Stimulated activated CD4-positive, alpha-beta T cell treated with anti-CD3 and anti-CD28 coated beads, TNF-alpha, amount 100 ng/mL, for 24 hours (primary cell): Measurements from ENCODE around the gene LENEP.
"Not testable (repeated sequence)": the region's sequence is repeated elsewhere in the genome, so short reads cannot be mapped to it uniquely, and the experiment has no call there.

ENCODE experiments used
- DNase-seq, 3 experiments: peaks; one replicate each; pipeline ENCODE4 v3.0.0-alpha.2; 2020; ENCODE audit warnings: low read depth in 3 of 3

LENEP gene

GRCh38 chr1:154974808-154975408 lies 18.5 kb upstream of the LENEP start:
- DNase-seq = peak; percentile 86 to 93 (median 92)

DNA sequence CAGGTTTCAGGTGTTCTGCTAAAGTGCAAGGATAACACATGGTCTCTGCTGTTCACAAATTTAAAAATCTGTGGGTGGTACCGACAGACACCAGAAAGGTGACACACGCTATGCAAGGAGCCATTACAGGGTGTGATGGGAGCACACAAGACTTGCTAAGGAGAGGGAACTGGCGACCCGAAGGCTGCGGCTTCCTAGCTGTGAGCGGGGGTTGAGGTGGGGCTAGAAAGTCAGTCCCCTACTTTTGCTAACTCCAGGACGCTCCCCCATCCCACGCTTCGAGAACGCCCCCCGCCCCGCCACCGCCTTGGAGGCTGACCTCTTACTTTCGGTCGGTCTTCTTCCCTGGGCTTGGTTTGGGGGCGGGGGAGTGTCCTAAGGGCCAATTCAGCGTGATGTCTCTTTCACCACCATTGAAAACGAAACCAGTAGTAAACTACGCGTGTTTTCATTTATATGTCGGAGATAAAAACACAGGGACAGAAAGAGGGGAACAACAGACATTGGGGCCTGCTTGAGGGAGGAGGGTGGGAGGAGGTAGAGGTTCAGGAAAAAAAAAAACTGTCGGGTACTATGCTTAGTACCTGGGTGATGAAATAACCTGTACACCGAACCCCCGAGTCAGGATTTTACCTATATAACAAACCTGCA lies 17.9 kb upstream of the LENEP start:
- peak in 2 of 3 experiments; percentile 30 to 70 for DNase-seq

DNA sequence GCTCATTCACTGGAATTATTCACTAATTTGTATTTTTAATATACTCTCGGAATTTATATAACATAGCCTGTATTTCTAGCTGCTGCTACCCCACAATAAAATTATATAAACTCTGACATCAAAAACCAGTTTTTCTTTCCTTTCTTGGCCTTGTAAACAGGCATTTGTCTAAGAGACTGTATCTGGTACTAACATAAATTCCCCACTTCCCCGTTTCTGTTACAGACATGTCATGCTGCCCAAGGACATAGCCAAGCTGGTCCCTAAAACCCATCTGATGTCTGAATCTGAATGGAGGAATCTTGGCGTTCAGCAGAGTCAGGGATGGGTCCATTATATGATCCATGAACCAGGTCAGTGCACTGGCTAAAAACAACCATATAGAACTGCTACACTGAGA lies 15.6 kb upstream of the LENEP start:
- not testable (repeated sequence) for DNase-seq

GRCh38 chr1:154978360-154978759 lies 15.0 kb upstream of the LENEP start:
- DNase-seq = no peak

DNA sequence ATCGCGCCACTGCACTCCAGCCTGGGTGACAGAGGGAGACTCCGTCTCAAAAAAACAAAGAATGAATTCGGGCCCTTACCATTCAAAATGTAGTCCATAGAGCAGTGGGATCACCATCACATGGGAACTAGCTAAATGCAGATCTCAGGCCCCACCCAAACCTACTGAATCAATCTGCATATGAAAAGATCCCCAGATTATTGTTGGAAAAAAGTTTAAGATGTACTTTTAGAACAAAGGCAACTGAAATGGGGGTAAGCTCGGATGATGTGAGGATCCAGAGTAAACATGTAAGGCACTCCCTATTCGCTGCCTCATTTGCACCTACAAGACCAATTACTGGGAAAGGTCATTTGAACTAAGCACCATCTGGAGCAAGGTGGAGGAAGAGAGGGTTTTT lies 11.0 kb upstream of the LENEP start:
- DNase-seq = no peak

DNA sequence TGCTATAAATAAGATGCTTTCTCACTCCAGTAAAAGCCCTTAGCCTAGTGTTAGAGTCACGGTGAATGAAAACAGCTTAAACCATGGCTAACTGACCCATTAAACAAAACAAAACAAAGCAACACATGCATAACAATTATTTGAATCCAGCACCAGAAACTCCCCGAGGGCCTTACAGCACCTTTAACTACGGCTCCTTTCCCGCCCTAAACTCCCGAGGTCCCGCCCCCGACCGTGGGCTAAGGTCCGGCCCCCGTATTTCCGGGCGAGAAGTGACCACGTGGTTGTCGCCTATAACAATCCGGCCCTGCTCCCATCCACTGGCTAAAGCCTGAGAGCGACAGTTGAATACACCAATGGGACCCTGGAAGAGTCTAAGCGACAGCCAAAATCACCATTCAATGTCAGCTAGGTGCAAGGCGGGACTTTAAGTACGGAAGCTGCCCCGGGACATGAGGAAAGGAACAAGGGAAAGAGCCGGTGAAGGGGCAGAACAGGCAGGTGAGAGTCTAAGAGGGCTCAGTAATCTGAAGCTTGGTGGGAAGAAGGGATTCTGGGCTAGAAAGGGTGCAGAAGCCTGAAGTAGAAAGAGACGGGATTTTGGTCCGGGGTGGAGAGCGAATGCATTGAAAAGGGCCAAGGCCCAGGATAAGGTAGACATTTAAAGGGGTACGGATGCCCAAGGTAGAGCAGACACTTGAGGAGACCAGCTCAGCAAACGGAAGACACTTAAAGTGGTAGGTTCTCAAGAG lies 10.3 kb upstream of the LENEP start, which contains the start of gene FLAD1:
TSS of gene FLAD1 (plus strand) at position 448 of the 752 bp plus-strand sequence. CDS start 351 bp downstream, outside the sequence.
- peak; percentile 90 to 96 (median 96) for DNase-seq

GRCh38 chr1:154983776-154984466 lies 9.5 kb upstream of the LENEP start:
- DNase-seq = no peak

DNA sequence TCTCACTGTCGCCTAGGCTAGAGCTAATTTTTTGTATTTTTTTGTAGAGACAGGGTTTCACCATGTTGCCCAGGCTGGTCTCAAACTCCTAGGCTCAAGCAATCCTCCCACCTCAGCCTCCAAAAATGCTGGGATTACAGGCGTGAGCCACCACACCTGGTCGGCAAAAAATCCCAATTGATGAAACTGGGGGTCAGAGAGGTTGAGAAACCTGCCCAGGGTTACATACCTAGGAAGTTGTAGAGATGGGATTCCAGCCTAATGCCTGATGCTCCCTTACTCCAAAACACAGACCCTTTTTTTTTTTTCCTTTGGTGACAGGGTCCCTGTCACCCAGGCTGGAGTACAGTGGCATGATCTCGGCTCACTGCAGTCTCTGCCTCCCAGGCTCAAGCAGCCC lies 6.7 kb upstream of the LENEP start:
- DNase-seq = not testable (repeated sequence)

GRCh38 chr1:154987326-154987725 lies 6.1 kb upstream of the LENEP start:
- no peak for DNase-seq

DNA sequence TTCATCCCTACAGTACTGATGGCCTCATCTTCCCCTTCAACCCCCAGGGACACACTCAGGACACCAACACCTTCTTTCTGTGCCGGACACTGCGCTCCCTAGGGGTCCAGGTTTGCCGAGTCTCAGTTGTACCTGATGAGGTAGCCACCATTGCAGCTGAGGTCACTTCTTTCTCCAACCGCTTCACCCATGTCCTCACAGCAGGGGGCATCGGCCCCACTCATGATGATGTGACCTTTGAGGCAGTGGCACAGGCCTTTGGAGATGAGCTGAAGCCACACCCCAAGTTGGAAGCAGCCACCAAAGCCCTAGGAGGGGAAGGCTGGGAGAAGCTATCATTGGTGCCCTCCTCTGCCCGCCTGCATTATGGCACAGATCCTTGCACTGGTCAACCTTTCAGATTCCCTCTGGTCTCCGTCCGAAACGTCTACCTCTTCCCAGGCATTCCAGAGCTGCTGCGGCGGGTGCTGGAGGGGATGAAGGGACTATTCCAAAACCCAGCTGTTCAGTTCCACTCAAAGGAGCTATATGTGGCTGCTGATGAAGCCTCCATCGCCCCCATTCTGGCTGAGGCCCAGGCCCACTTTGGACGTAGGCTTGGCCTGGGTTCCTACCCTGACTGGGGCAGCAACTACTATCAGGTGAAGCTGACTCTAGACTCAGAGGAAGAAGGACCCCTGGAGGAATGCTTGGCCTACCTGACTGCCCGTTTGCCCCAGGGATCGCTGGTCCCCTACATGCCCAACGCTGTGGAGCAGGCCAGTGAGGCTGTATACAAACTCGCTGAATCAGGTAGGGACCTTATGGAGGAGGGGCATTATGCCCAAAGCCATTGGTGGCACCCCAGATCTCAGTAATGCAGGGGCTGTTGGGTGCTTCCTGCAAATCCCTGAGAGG lies 5.1 kb upstream of the LENEP start:
- DNase-seq = no peak

DNA sequence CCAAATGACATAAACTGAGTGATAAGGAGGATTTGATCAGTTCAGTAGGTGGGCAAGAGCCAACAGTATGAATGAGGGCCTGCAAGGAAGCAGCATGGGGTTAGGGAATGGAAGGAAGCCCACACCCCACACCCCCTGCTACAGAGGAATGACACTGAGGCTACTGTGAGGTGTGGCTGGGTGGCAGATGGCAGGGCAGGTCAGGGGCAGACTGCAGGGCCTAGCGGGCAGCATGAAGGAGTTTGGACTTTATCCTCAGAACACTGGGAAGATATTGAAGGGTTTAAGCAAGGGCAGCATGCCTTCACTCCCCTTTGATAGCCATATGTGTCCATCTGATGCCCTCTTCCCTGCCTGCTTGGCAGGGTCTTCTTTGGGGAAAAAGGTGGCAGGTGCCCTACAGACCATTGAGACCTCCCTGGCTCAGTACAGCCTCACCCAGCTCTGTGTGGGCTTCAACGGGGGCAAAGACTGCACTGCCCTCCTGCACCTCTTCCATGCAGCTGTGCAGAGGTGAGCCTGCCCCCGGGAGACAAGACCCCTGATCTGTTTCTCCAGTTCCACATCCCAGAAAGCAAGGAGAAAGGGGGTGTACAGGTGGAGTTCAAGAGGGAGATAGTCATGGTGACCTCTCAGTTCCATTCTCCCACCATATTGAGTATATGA lies 4.1 kb upstream of the LENEP start:
- no peak for DNase-seq

GRCh38 chr1:154990276-154990675 lies 3.1 kb upstream of the LENEP start:
- DNase-seq = no peak

DNA sequence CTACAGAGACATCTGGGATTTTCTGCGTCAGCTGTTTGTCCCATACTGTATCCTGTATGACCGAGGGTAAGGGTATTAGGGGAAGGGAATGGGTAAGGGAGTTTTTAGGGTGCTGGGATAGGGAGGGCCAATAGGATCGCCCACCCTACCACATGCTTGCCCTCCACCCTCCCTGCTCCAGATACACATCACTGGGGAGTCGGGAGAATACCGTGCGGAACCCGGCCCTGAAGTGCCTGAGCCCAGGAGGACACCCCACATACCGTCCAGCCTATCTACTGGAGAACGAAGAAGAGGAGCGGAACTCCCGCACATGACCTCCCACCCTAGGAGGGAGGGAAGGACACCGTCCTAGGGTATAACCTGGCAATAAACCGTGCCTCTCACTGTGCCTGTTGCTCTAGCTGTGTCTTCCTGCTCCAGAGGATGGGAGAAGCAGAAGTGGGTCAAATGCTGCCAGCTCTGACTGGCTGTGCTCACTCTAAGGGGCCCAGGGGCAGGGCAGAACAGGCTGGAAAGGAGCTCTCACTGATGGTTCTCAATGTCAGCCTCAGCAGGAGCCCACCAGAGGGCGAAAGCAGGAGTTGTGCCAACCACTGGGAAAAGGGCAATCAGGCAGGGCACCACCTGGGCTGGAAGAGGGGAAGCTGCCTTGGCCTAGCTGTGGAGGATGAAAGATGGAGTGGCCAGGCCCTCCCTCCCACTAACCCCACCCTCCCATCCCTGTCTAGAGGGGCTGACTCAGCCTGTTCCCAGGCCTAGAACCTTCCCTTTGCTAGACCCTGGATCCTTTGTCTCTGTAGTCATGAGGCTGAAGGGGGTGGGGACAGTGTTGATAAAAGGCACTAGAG lies 440 bp upstream of the LENEP start:
- no peak for DNase-seq

DNA sequence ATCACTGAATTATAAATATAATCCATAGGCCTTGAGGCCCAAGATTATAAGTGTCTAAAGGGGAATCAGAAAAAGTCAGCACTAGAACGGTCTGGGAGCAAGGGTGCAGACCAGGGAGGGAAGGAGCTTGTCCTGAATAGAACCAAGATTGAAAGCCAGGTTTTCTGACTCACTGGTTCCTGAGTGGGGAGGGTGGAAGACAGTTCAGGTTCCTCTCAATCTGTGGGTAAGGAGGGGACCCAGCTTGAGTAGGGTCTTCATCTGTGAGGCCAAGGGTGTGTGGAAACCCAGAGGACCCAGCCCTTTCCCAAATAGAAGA lies 842 bp downstream of the LENEP start:
- DNase-seq = no peak

DNA sequence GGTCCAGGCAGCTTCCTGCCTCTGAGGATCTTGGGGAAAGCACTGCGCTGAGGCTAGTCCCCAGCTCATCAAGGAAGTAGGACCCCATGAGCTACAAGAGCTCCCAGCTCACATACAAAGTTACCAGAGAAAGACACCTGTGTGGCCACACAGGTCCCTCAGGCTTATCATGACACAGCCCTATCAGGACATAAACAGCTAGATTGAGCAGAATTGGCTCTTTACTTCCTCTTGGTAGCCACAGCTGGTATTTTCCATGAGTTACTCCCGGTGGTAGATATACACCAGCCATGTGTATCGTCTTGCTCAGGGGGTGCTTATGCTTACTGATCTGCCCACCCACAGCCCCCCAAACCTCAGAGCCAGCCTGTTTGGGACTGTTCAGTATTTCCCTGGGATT lies 1.2 kb downstream of the LENEP start:
- DNase-seq = no peak

GRCh38 chr1:154995301-154995983 lies 2.1 kb downstream of the LENEP start:
- DNase-seq = not testable (repeated sequence)

- no peak for DNase-seq
Measured at GRCh38 chr1:154996966-154997701, 3.7 kb downstream of the LENEP start.

- no peak for DNase-seq
Measured at GRCh38 chr1:154998201-154998780, 4.9 kb downstream of the LENEP start.
